Activated CD4-positive, alpha-beta T cell treated with anti-CD3 and anti-CD28 coated beads for 36 hours (primary cell): ENCODE measurements around the gene EXOC7. TPM values are rescaled to one million over a fixed set of nuclear protein-coding genes. Genes with fewer than 3 reads are reported as not detected.

ENCODE experiments used
- ATAC-seq: fragments of 200-7000 bp; cut with Tn5 transposase; one replicate; pipeline ENCODE4 v1.10.0; 2021; ENCODE audit warnings: mild to moderate bottlenecking, moderate library complexity
- CTCF ChIA-PET: fragments of 350-600 bp; sonication (Branson Sonifier 250); formaldehyde crosslinking; loops from one replicate; lab custom pipeline; 2021; ENCODE audit warnings: antibody characterized with exemption; lab: Charles Lee
- POLR2A ChIA-PET: fragments of 350-600 bp; sonication (Branson Sonifier 250); formaldehyde crosslinking; loops from one replicate; lab custom pipeline; 2021; ENCODE audit warnings: antibody characterized with exemption, inconsistent platforms; lab: Charles Lee
- DNase-seq: peaks from one replicate; pipeline ENCODE4 v3.0.0-alpha.2; 2020
- H3K27ac Mint-ChIP-seq: one replicate; pipeline ENCODE4 v1.8.0; 2021; ENCODE audit warnings: mixed read lengths
- H3K27me3 Mint-ChIP-seq: one replicate; pipeline ENCODE4 v1.8.0; 2021; ENCODE audit warnings: mixed read lengths
- H3K36me3 Mint-ChIP-seq: one replicate; pipeline ENCODE4 v1.8.0; 2021; ENCODE audit warnings: low read depth, mixed read lengths
- H3K4me1 Mint-ChIP-seq: one replicate; pipeline ENCODE4 v1.8.0; 2021; ENCODE audit warnings: mixed read lengths
- H3K4me3 Mint-ChIP-seq: one replicate; pipeline ENCODE4 v1.8.0; 2021; ENCODE audit warnings: mild to moderate bottlenecking, moderate library complexity, mixed read lengths
- H3K9me3 Mint-ChIP-seq: one replicate; pipeline ENCODE4 v1.8.0; 2021; ENCODE audit warnings: low read depth, mixed read lengths
- intact Hi-C, 2 experiments: fragments of 100-400 bp; cut with DNase I in 1 of 2; cut with micrococcal nuclease in 1 of 2; formaldehyde crosslinking; loops; one replicate each; pipeline versions ENCODE4 v1.14.2 to v1.15.1; 2022 to 2024; cut with DNase I, micrococcal nuclease
- microRNA-seq: library from miRNA; unstranded; fragments of <30 nt; microRNA quantifications from one replicate; pipeline ENCODE4 v1.2.0, GENCODE V29; 2021; ENCODE audit warnings: borderline replicate concordance
- total RNA-seq, 2 experiments: library from RNA; stranded (reverse); gene quantifications; one replicate each; pipeline ENCODE4 v1.2.3, GENCODE V29; 2021

EXOC7 gene
- total RNA-seq, 2 experiments from 2014 or later = 73.0 to 77.0 TPM

DNA sequence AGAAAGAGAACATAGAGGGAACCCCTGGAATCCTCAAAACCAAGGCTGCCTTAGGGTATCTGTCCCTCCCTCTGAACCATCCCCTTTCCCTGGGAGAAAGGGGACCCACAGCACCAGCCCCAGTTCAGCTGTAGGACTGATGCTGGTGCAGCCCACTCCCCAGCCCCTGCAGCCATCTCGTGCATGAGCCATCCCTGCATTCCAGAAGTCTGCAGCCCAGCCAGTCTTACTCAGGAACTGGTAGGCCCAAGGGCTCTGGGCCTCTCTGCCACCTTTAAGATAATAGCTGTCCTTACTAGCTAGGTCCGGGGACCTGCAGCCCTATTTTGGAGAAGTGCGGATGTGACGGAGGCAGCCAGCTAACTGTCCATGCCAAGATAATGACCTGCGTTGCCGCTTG, 70.4 kb downstream of the EXOC7 start:
- Mint-ChIP-seq H3K27me3 (no peaks in the 10 kb centered on the region), H3K27ac (no peak overlapping the region), H3K36me3 (peaks cover 3% of the 10 kb centered on the region), H3K4me3 (no peak overlapping the region), H3K9me3 (no peaks in the 10 kb centered on the region), H3K4me1 (peaks cover 14% of the 10 kb centered on the region)
- POLR2A ChIA-PET = no interaction called here
- CTCF ChIA-PET = interaction anchor here (0.5 to 1.1 kb wide), 8 partner anchors 17 to 1222 kb away, joined by 3 to 5 read pairs (median 4); partner anchors contain the start of gene CDK3
- DNase-seq = no peak
- ATAC-seq = no peak
- intact Hi-C loops = no loop called here

DNA sequence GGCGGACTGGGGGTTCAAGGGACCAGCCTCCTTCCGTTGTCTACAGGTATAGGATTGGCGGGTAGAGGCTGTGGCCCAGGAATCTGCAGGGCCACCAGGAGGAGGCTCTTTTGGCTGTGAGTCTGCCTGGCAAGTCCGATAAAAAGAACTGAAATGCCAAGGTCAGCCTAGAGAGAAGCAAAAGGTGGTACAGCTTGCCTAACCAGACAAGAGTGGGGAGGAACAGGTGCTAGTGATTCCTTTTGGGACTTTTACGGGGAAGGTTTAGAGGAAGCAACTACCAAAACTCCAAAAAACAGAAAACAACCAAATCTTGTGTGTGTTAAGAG, 70.8 kb downstream of the EXOC7 start:
- intact Hi-C loops = no loop called here
- Mint-ChIP-seq H3K9me3 (no peaks in the 10 kb centered on the region), H3K27me3 (no peaks in the 10 kb centered on the region), H3K27ac (no peak overlapping the region), H3K4me3 (no peak overlapping the region), H3K36me3 (no peaks in the 10 kb centered on the region), H3K4me1 (peaks cover 14% of the 10 kb centered on the region)
- POLR2A ChIA-PET = interaction anchor here (0.9 kb wide), 1 partner anchor 239 kb away, joined by 5 read pairs; no protein-coding TSS in a partner anchor
- CTCF ChIA-PET = interaction anchor here (0.5 to 1.1 kb wide), 6 partner anchors 16 to 679 kb away, joined by 3 to 4 read pairs (median 3); no protein-coding TSS in a partner anchor
- DNase-seq = no peak
- no peak for ATAC-seq

DNA sequence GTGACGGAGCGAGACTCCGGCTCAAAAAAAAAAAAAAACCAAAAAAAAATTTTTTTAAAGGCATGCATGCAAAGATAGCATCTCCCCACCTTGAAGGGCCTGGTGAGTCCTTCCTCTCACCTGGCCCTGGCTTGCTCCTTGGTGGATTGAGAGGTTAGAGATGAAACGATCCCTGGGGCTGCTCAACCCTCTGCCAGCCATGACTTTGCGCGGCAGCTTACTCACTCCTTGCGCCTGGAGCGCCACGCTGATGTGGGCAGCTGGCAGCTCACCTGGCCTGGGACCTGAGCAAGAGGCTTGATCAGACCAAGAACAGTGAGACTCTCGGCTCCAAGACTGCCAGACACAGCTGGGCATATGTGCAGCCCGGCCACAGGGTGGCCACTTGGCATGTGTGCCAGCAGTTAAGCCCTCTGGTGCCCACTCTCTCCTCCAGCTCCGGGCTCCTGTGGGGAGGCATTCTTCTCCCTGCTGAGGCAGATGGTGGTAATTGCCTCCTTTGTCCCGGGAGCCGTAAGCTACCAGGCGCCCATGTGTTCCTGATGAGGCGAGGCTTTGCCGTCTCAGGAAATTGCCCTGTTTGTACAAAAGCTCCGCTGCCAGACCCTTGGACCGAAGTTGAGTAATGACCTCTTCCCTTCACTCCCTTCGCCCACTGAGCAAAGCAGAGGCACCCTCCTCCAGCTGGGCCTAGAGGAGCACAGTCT, 71.4 kb downstream of the EXOC7 start:
- H3K4me1 Mint-ChIP-seq = peaks cover 14% of the 10 kb centered on the region
- H3K27me3 Mint-ChIP-seq = no peaks in the 10 kb centered on the region
- no peaks in the 10 kb centered on the region for H3K9me3 Mint-ChIP-seq
- ChIA-PET CTCF (interaction anchor here (0.6 to 0.9 kb wide), 6 partner anchors 16 to 248 kb away, joined by 3 read pairs; no protein-coding TSS in a partner anchor), POLR2A (interaction anchor here (0.7 to 0.9 kb wide), 3 partner anchors 13 to 240 kb away, joined by 3 to 8 read pairs (median 5); no protein-coding TSS in a partner anchor)
- no peaks in the 10 kb centered on the region for H3K36me3 Mint-ChIP-seq
- intact Hi-C loops = no loop called here
- ATAC-seq = no peak
- no peak for DNase-seq
- H3K27ac Mint-ChIP-seq = no peak overlapping the region
- H3K4me3 Mint-ChIP-seq = no peak overlapping the region

Small RNAs within 50 kb of the gene (microRNA-seq; reads per million reads assigned to microRNA genes)
- gene MIR6868 = 1.8 reads per million

Other genes starting within 250 kb of the EXOC7 start
- 10 to 100 TPM; 68.7 to 74.1 TPM for gene WBP2, start 248.5 kb downstream of the EXOC7 start, total RNA-seq
- 10 to 100 TPM; 13.4 to 19.9 TPM for gene TRIM47, start 225.2 kb downstream of the EXOC7 start, total RNA-seq
- gene TRIM65, start 206.8 kb downstream of the EXOC7 start, total RNA-seq = 10 to 100 TPM; 28.9 to 31.9 TPM
- gene MRPL38, start 198.9 kb downstream of the EXOC7 start, total RNA-seq = 100 to 1,000 TPM in 1 of 2 experiments, 10 to 100 TPM in 1; 98.0 to 115 TPM
- gene FBF1, start 162.7 kb downstream of the EXOC7 start, total RNA-seq = 10 to 100 TPM; 16.2 to 18.0 TPM
- gene ACOX1, start 124.6 kb downstream of the EXOC7 start, total RNA-seq = 10 to 100 TPM; 27.7 to 33.1 TPM
- gene TEN1, start 124.5 kb downstream of the EXOC7 start, total RNA-seq = 10 to 100 TPM in 1 of 2 experiments, 1 to 10 TPM in 1; 9.8 to 13.6 TPM
- gene CDK3, start 102.9 kb downstream of the EXOC7 start, total RNA-seq = 1 to 10 TPM; 5.6 to 6.0 TPM
- gene EVPL, start 76.5 kb downstream of the EXOC7 start, total RNA-seq = under 1 TPM; 0.04 to 0.16 TPM
- 100 to 1,000 TPM; 151 to 174 TPM for gene SRP68, start 31.3 kb downstream of the EXOC7 start, total RNA-seq
- 1 to 10 TPM; 5.9 to 6.4 TPM for gene GALR2, start 29.0 kb downstream of the EXOC7 start, total RNA-seq
- gene ZACN, start 24.6 kb downstream of the EXOC7 start, total RNA-seq = 1 to 10 TPM; 4.8 to 5.4 TPM
- under 1 TPM; 0.47 to 0.53 TPM for gene FOXJ1, start 37.5 kb upstream of the EXOC7 start, total RNA-seq
- gene RNF157, start 136.7 kb upstream of the EXOC7 start, total RNA-seq = 10 to 100 TPM; 24.0 to 39.4 TPM
- 100 to 1,000 TPM; 299 to 639 TPM for gene UBALD2, start 161.6 kb upstream of the EXOC7 start, total RNA-seq
- 1 to 10 TPM in 1 of 2 experiments, under 1 TPM in 1; 0.63 to 1.2 TPM for gene QRICH2, start 204.5 kb upstream of the EXOC7 start, total RNA-seq